NCI-H82 treated with DMSO at 0.1 percent for 48 hours (cell line): Measurements from ENCODE around the gene LECT2.

Experiments
- DNase-seq: peaks from one replicate; lab custom pipeline; 2025; ENCODE audit not compliant: unreplicated experiment; lab: John Stamatoyannopoulos, UW

LECT2 gene

GRCh38 chr5:135942202-135942771, 12.5 kb downstream of the LECT2 start:
- DNase-seq, result no peak

GRCh38 chr5:135941711-135942110, 13.1 kb downstream of the LECT2 start:
- no peak for DNase-seq

- no peak for DNase-seq
Observed at GRCh38 chr5:135937245-135937911, 17.4 kb downstream of the LECT2 start.

DNA sequence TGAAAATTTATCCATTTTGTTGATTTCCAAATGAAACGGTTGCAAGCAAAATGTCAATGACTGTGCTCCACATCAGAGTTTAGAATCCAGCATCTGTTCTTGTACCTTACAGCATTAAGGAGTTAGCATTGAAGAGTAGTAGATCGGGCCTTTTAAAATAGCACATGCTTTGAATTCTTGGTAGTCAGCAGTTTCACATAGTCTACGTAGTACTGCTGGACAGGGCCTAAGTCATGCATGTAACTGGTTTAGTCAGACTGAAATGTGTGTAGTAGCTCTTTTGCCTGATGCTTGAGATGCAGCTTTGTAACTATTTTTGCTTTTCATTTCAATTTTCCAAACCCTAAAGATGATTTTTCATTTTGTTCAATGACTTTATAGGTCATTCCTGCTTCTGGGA, 19.8 kb downstream of the LECT2 start:
- DNase-seq, result no peak

GRCh38 chr5:135930949-135931295, 23.9 kb downstream of the LECT2 start:
- DNase-seq, result no peak

- no peak for DNase-seq
Observed at GRCh38 chr5:135930029-135930948, 24.5 kb downstream of the LECT2 start.

- no peak for DNase-seq
Observed at GRCh38 chr5:135921388-135921787, 33.4 kb downstream of the LECT2 start.

DNA sequence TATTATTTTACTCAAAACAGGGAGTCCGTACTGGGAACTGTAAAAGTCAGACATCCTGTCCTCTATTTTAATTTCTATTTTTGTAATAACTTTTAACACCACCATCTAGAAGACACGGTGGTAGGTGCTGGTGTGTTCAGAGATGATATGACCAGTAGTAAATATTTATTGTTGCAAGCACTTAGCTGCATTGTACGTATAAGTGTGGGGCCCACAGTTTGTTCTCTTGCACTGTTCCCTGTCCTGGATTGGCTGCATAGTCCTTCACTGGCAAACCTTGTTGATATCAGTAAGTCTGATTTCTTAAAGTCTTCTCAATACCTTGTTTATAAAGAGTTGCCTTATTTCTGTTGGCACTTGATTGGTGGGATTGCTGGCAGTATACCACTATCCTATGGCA, 34.6 kb downstream of the LECT2 start:
- no peak for DNase-seq

- DNase-seq, result no peak
Observed at GRCh38 chr5:135916638-135917263, 38.0 kb downstream of the LECT2 start.

- DNase-seq, result no peak
Observed at GRCh38 chr5:135915466-135916001, 39.2 kb downstream of the LECT2 start.

DNA sequence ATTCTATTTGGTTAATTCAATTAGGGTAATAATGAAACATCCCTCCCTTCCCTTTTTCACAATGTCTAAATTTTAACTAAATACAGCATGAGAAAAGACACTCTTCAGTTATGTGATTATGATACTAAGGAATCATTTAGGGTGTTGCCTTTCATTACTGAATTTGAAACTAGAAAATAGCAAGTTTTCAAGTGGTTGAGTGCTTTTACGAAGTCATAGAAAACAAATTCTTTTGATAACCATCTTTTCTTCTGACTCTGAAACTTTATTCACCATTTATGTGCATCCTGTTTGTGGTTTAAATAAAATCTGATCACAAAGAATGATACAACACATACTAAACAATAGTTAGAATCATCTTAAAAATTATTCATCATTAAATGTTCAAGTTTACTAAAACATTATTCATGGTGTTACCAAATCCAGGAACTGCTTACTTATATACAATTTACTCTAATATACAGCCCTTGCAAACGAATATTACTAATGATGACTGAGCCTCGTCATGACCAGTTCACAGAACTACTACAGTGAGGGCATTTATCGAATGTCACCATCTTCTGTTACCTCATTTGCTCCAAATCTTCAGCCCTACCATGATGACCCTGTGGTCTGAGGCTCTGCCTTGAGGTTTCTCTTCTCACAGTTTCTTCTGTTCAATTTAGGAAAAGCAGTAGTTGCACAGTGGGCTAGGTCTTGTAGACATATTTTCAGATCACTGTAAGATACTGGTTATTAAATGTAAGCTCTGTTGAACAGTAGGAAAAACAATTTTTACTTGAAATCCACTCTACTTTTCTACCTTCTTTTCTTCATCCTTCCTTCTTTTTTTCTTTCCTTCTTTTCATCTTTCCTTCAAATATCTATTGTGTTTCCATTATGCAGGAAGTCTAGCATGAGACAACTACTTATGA, 40.8 kb downstream of the LECT2 start:
- no peak for DNase-seq

- DNase-seq, result no peak
Observed at GRCh38 chr5:135905144-135905543, 49.6 kb downstream of the LECT2 start.

- DNase-seq, result no peak
Observed at GRCh38 chr5:135901633-135902032, 53.1 kb downstream of the LECT2 start.

- DNase-seq, result no peak
Observed at GRCh38 chr5:135900276-135900675, 54.5 kb downstream of the LECT2 start.

DNA sequence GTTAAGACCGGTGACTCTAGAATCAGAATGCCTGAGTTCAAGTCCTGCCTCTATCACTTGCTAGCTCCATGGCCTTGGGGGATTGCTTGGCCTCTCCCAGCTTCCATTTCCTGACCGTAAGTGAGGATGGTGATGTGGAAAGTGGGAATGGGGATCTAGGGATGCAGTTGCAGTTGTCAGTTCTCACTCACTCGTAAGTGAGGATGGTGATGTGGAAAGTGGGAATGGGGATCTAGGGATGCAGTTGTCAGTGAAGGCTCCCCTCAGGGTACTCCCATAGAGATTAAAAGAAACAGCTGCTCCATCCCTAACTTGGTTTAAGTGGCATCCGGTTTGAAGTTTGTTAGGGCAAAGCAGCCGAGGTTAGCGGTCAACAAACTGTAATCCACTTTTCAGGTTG, 56.1 kb downstream of the LECT2 start:
- no peak for DNase-seq
